Liver (tissue), 9 donors: ENCODE measurements around the gene NME4. TPM values are rescaled to one million over a fixed set of nuclear protein-coding genes. Genes with fewer than 3 reads are reported as not detected.
A peak's percentile ranks its signal among the peaks of the same experiment; 100 is the strongest.

Experiments used
- DNase-seq: peaks from one replicate; pipeline ENCODE4 v3.0.0-alpha.2; 2017; ENCODE audit warnings: low spot score
- H3K27ac ChIP-seq, 2 donors: one replicate each; pipeline ENCODE4 v1.7.0; 2013; ENCODE audit warnings: inconsistent platforms in 2 of 2, low read length in 2 of 2, control low read depth in 1 of 2, low read depth in 1 of 2, mild to moderate bottlenecking in 1 of 2
- H3K27me3 ChIP-seq, 4 donors: one replicate each; pipeline versions ENCODE4 v1.6.1 to v1.7.0; 2013; ENCODE audit warnings: low read length in 3 of 4, inconsistent platforms in 1 of 4, mild to moderate bottlenecking in 1 of 4, moderate library complexity in 1 of 4; ENCODE audit not compliant: control insufficient read depth in 4 of 4, insufficient read depth in 4 of 4
- H3K36me3 ChIP-seq, 4 donors: one replicate each; pipeline versions ENCODE4 v1.6.1 to v1.7.0; 2013; ENCODE audit warnings: low read length in 3 of 4, mild to moderate bottlenecking in 3 of 4, low read depth in 1 of 4, moderate library complexity in 1 of 4; ENCODE audit not compliant: control insufficient read depth in 4 of 4, insufficient read depth in 3 of 4
- H3K4me1 ChIP-seq, 4 donors: one replicate each; pipeline versions ENCODE4 v1.6.1 to v1.7.0; 2013; ENCODE audit warnings: low read length in 3 of 4, mild to moderate bottlenecking in 3 of 4, moderate library complexity in 1 of 4; ENCODE audit not compliant: control insufficient read depth in 4 of 4, insufficient read depth in 4 of 4
- H3K4me3 ChIP-seq, 3 donors: one replicate each; pipeline versions ENCODE4 v1.6.1 to v1.7.0; 2013; ENCODE audit warnings: low read length in 3 of 3, control low read depth in 1 of 3, low read depth in 1 of 3, mild to moderate bottlenecking in 1 of 3
- H3K9ac ChIP-seq, 2 donors: one replicate each; pipeline ENCODE4 v1.7.0; 2013; ENCODE audit warnings: low read length in 2 of 2, mild to moderate bottlenecking in 2 of 2, moderate library complexity in 2 of 2, control low read depth in 1 of 2, low read depth in 1 of 2
- H3K9me3 ChIP-seq, 4 donors: one replicate each; pipeline versions ENCODE4 v1.6.1 to v1.7.0; 2013; ENCODE audit warnings: low read length in 3 of 4; ENCODE audit not compliant: control insufficient read depth in 4 of 4
- EGR1 ChIP-seq, 2 donors: IDR thresholded peaks; 2 replicates each; pipeline ENCODE4 v1.6.1; 2016 to 2018; ENCODE audit warnings: antibody characterized with exemption in 2 of 2, low read depth in 2 of 2
- FOXA1 ChIP-seq: IDR thresholded peaks from 2 replicates; pipeline ENCODE4 v1.6.1; 2016; ENCODE audit warnings: antibody characterized with exemption
- FOXA2 ChIP-seq: IDR thresholded peaks from 2 replicates; pipeline ENCODE4 v1.6.1; 2016; ENCODE audit warnings: antibody characterized with exemption
- GABPA ChIP-seq, 2 donors: IDR thresholded peaks in 1 of 2; conservative IDR thresholded peaks in 1 of 2; 2 replicates each; pipeline ENCODE4 v1.6.1; 2016; ENCODE audit warnings: antibody characterized with exemption in 2 of 2, mild to moderate bottlenecking in 1 of 2, moderate library complexity in 1 of 2
- HNF4A ChIP-seq, 2 donors: conservative IDR thresholded peaks; 2 replicates each; pipeline ENCODE4 v1.6.1; 2016; ENCODE audit warnings: antibody characterized with exemption in 2 of 2, mild to moderate bottlenecking in 2 of 2
- NR2F2 ChIP-seq: IDR thresholded peaks from 2 replicates; pipeline ENCODE4 v1.6.1; 2016; ENCODE audit warnings: antibody characterized with exemption
- RAD21 ChIP-seq, 2 donors: IDR thresholded peaks; 2 replicates each; pipeline ENCODE4 v1.6.1; 2016; ENCODE audit warnings: antibody characterized with exemption in 2 of 2, mild to moderate bottlenecking in 2 of 2
- RXRA ChIP-seq, 2 donors: IDR thresholded peaks; 2 replicates each; pipeline ENCODE4 v1.6.1; 2017 to 2018; ENCODE audit warnings: antibody characterized with exemption in 2 of 2, mild to moderate bottlenecking in 1 of 2
- SP1 ChIP-seq: IDR thresholded peaks from 2 replicates; pipeline ENCODE4 v1.6.1; 2018; ENCODE audit warnings: antibody characterized with exemption, mild to moderate bottlenecking
- YY1 ChIP-seq: IDR thresholded peaks from 2 replicates; pipeline ENCODE4 v1.6.1; 2016; ENCODE audit warnings: antibody characterized with exemption, mild to moderate bottlenecking
- WGBS: extraction: QIAGEN DNeasy Blood & Tissue Kit; methylation state at CpG from one replicate; pipeline ENCODE4 v1.1.7; 2013; 5-methylcytosine and 5-hydroxymethylcytosine counted together
- polyA plus RNA-seq, 2 donors: library from polyadenylated mRNA; stranded (reverse) in 1 of 2; unstranded in 1 of 2; fragments of 200-250 nt in 1 of 2; fragments of >200 nt in 1 of 2; fragmentation: Nextera tagmentation in 1 of 2; extraction: Ambion mirVana in 1 of 2; gene quantifications; one replicate each; pipeline versions ENCODE4 v1.2.1 to v1.2.3, GENCODE V29; 2013 to 2015
- total RNA-seq, 2 donors: library from RNA; depleted of rRNA; stranded (reverse); fragments of >200 nt; gene quantifications; one replicate each; pipeline ENCODE4 v1.2.3, GENCODE V29; 2014
- TF ChIP-seq, protein P1 (sequence below): IDR thresholded peaks from 2 replicates; pipeline ENCODE4 v1.6.1; 2016; ENCODE audit warnings: antibody characterized with exemption, mild to moderate bottlenecking
- TF ChIP-seq, protein P2 (sequence below): fragments of 150-350 bp; IDR thresholded peaks from 2 replicates; pipeline ENCODE4 v1.5.1; 2017; ENCODE audit warnings: improper control_type of control experiment, low read depth, low read length; ENCODE audit not compliant: missing input control
- TF ChIP-seq, protein P3 (sequence below): IDR thresholded peaks from 2 replicates; pipeline ENCODE4 v1.6.1; 2016; ENCODE audit warnings: antibody characterized with exemption
- TF ChIP-seq, protein P4 (sequence below): IDR thresholded peaks from 2 replicates; pipeline ENCODE4 v1.6.1; 2016; ENCODE audit warnings: antibody characterized with exemption
- TF ChIP-seq, protein P5 (sequence below): IDR thresholded peaks from 2 replicates; pipeline ENCODE4 v1.6.1; 2016; ENCODE audit warnings: antibody characterized with exemption
- donor health status: healthy.
- donor health status: healthy.
- donor health status: healthy.
- donor health status: healthy.
- donor health status: healthy.

Gene NME4
- total and polyA plus RNA-seq, 4 donors = 39.2 to 118 (median 83.9) TPM

DNA sequence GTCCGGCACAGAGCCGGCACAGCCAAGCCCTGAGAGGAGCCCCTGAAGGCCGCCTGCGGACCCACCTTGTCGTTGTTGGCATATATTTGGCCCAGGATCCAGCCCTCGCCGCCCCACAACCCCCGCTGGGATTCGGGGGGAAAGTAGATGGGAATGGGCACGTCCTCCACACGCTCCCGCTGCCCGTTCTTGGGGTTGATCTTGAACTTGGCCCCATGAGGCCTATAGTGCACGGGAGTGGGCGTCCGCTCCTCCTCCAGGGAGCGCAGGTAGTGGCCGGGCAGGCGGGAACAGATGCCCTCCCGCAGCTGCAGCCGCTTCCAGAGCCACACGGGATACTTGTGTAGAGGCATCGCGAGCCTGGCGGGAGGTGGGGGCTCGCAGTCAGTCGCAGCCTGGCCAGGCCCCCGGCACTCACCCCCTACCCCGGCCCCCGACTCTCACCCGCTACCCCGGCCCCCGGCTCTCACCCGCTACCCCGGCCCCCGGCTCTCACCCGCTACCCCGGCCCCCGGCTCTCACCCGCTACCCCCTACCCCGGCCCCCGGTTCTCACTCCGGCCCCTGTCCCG lies 27.0 kb upstream of the NME4 start:
- H3K27ac ChIP-seq = no peak overlapping the region
- peaks cover 2 to 39% (median 11%) of the 10 kb centered on the region in 4 donors for H3K36me3 ChIP-seq
- peaks cover 4 to 18% (median 15%) of the 10 kb centered on the region in 4 donors for H3K4me1 ChIP-seq
- no peaks in the 10 kb centered on the region for H3K27me3 ChIP-seq
- DNase-seq = no peak
- H3K9ac ChIP-seq = no peak overlapping the region
- TF ChIP-seq, protein P1, sequence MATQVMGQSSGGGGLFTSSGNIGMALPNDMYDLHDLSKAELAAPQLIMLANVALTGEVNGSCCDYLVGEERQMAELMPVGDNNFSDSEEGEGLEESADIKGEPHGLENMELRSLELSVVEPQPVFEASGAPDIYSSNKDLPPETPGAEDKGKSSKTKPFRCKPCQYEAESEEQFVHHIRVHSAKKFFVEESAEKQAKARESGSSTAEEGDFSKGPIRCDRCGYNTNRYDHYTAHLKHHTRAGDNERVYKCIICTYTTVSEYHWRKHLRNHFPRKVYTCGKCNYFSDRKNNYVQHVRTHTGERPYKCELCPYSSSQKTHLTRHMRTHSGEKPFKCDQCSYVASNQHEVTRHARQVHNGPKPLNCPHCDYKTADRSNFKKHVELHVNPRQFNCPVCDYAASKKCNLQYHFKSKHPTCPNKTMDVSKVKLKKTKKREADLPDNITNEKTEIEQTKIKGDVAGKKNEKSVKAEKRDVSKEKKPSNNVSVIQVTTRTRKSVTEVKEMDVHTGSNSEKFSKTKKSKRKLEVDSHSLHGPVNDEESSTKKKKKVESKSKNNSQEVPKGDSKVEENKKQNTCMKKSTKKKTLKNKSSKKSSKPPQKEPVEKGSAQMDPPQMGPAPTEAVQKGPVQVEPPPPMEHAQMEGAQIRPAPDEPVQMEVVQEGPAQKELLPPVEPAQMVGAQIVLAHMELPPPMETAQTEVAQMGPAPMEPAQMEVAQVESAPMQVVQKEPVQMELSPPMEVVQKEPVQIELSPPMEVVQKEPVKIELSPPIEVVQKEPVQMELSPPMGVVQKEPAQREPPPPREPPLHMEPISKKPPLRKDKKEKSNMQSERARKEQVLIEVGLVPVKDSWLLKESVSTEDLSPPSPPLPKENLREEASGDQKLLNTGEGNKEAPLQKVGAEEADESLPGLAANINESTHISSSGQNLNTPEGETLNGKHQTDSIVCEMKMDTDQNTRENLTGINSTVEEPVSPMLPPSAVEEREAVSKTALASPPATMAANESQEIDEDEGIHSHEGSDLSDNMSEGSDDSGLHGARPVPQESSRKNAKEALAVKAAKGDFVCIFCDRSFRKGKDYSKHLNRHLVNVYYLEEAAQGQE = no peak
- TF ChIP-seq NR2F2 = no peak
- TF ChIP-seq, protein P2, sequence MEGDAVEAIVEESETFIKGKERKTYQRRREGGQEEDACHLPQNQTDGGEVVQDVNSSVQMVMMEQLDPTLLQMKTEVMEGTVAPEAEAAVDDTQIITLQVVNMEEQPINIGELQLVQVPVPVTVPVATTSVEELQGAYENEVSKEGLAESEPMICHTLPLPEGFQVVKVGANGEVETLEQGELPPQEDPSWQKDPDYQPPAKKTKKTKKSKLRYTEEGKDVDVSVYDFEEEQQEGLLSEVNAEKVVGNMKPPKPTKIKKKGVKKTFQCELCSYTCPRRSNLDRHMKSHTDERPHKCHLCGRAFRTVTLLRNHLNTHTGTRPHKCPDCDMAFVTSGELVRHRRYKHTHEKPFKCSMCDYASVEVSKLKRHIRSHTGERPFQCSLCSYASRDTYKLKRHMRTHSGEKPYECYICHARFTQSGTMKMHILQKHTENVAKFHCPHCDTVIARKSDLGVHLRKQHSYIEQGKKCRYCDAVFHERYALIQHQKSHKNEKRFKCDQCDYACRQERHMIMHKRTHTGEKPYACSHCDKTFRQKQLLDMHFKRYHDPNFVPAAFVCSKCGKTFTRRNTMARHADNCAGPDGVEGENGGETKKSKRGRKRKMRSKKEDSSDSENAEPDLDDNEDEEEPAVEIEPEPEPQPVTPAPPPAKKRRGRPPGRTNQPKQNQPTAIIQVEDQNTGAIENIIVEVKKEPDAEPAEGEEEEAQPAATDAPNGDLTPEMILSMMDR = no peak
- peak overlapping the region in 2 of 3 donors; percentile 58 to 73 for H3K4me3 ChIP-seq
- H3K9me3 ChIP-seq = no peaks in the 10 kb centered on the region
- WGBS = 31% methylated on average over 44 of the region's 44 CpGs

DNA sequence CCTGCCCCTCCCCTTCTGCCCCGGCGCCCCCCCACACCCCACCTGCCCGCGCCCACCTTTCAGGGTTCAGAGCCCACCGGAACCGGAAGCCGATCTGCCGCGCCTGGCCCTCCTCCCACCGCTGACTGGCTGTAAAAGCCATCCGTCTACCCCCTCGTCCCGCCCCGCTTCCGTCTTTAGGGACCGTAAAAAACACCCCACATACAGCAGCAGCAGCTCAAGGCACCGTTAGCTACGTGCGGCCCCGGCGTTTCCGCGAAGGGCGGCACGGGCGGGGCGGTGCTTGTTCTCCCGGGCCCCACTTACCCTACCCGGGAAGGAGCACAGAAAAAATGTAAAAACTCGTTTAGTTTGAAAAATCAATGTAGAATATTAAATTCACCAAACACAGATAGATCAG lies 26.6 kb upstream of the NME4 start, which contains the start of gene MRPL28:
Gene MRPL28 (minus strand): TSS at position 96 of the 400 bp plus-strand sequence. CDS start 320 bp downstream, outside the sequence.
- peak; percentile 91 to 95 for TF ChIP-seq GABPA (IDR thresholded peaks at IDR 0.05 in 1 of 2, conservative IDR thresholded peaks at IDR 0.05 in 1 of 2)
- no peak for TF ChIP-seq RAD21 (IDR thresholded peaks at IDR 0.05)
- peak in 1 of 2 donors; percentile 12 for TF ChIP-seq RXRA (IDR thresholded peaks at IDR 0.05)
- TF ChIP-seq SP1 = peak; percentile 79
- Histone ChIP-seq H3K9ac (peak within 1 kb of the TSS in 1 of 2 donors; percentile 16), H3K27me3 (no peaks in the 10 kb centered on the region), H3K27ac (no peak within 1 kb of the TSS), H3K4me1 (peaks cover 4 to 18% (median 15%) of the 10 kb centered on the region in 4 donors), H3K9me3 (no peaks in the 10 kb centered on the region), H3K36me3 (peaks cover 2 to 42% (median 13%) of the 10 kb centered on the region in 4 donors), H3K4me3 (peak within 1 kb of the TSS in 2 of 3 donors; percentile 58 to 73)
- peak; percentile 97 for DNase-seq
- WGBS = under 1% methylated on average over 30 of the region's 30 CpGs

DNA sequence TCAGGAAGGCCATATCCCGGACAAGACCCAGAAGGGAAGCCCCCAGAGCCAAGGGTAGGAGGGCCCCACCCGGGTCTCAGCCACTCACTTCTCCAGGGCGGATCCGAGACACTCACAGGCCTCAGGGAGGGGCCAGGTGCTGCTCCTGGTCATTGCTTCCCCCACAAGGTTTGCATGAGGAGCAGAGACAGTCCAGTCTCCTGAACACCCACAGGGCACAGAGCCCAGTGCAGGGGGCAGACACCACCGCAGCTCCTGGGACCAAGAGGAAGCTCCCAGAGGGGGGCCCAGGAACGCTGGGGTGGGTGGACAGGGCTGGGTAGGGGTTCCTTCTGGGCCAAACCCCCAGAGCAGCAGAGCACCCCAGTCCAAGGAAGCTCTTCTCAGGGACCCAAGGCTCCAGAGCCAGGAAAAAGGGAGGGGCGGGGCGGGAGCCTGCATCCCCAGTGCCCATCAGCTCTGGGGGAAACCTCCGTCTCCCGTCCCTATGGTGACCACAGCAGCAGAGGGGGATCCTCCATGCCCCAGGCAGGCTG lies 26.0 kb upstream of the NME4 start:
- no peak for DNase-seq
- H3K36me3 ChIP-seq = peaks cover 2 to 43% (median 15%) of the 10 kb centered on the region in 4 donors
- no peaks in the 10 kb centered on the region for H3K9me3 ChIP-seq
- H3K4me1 ChIP-seq = peaks cover 4 to 18% (median 15%) of the 10 kb centered on the region in 4 donors
- no peaks in the 10 kb centered on the region for H3K27me3 ChIP-seq
- no peak overlapping the region for H3K27ac ChIP-seq
- WGBS = 70% methylated on average over 10 of the region's 10 CpGs
- peak overlapping the region in 1 of 2 donors; percentile 16 for H3K9ac ChIP-seq
- H3K4me3 ChIP-seq = no peak overlapping the region
- TF ChIP-seq, protein P2 = no peak
- TF ChIP-seq NR2F2 = no peak
- no peak for TF ChIP-seq GABPA (IDR thresholded peaks at IDR 0.05 in 1 of 2, conservative IDR thresholded peaks at IDR 0.05 in 1 of 2)
- TF ChIP-seq FOXA2 = no peak
- TF ChIP-seq FOXA1 = no peak
- no peak for TF ChIP-seq SP1
- TF ChIP-seq, protein P3, sequence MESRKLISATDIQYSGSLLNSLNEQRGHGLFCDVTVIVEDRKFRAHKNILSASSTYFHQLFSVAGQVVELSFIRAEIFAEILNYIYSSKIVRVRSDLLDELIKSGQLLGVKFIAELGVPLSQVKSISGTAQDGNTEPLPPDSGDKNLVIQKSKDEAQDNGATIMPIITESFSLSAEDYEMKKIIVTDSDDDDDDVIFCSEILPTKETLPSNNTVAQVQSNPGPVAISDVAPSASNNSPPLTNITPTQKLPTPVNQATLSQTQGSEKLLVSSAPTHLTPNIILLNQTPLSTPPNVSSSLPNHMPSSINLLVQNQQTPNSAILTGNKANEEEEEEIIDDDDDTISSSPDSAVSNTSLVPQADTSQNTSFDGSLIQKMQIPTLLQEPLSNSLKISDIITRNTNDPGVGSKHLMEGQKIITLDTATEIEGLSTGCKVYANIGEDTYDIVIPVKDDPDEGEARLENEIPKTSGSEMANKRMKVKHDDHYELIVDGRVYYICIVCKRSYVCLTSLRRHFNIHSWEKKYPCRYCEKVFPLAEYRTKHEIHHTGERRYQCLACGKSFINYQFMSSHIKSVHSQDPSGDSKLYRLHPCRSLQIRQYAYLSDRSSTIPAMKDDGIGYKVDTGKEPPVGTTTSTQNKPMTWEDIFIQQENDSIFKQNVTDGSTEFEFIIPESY = no peak
- TF ChIP-seq, protein P4, sequence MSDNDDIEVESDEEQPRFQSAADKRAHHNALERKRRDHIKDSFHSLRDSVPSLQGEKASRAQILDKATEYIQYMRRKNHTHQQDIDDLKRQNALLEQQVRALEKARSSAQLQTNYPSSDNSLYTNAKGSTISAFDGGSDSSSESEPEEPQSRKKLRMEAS = no peak
- no peak for TF ChIP-seq RAD21 (IDR thresholded peaks at IDR 0.05)
- no peak for TF ChIP-seq RXRA (IDR thresholded peaks at IDR 0.05)
- no peak for TF ChIP-seq HNF4A (conservative IDR thresholded peaks at IDR 0.05)
- no peak for TF ChIP-seq YY1
- no peak for TF ChIP-seq EGR1 (IDR thresholded peaks at IDR 0.05; ENCODE audit: low read depth in 2 of 2)
- TF ChIP-seq, protein P5, sequence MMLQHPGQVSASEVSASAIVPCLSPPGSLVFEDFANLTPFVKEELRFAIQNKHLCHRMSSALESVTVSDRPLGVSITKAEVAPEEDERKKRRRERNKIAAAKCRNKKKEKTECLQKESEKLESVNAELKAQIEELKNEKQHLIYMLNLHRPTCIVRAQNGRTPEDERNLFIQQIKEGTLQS = no peak
